H1 (cell line): ENCODE measurements around the gene GNA12. TPM values are rescaled to one million over a fixed set of nuclear protein-coding genes. Genes with fewer than 3 reads are reported as not detected.

Source experiments
- CTCF ChIA-PET: fragments of 300-600 bp; sonication (Branson Sonifier 250); formaldehyde crosslinking; loops from one replicate; lab custom pipeline; 2021; ENCODE audit not compliant: partially characterized antibody; lab: Charles Lee
- POLR2A ChIA-PET: fragments of 300-600 bp; sonication (Branson Sonifier 250); formaldehyde crosslinking; loops from one replicate; lab custom pipeline; 2021; ENCODE audit warnings: inconsistent platforms; ENCODE audit not compliant: partially characterized antibody; lab: Charles Lee
- DNase-seq, 2 experiments: peaks; one replicate each; pipeline versions ENCODE4 v3.0.0 to v3.0.0-alpha.2; 2010 to 2022; ENCODE audit warnings: low spot score in 2 of 2, low read depth in 1 of 2, mixed read lengths in 1 of 2
- FAIRE-seq: peaks from 2 replicates; lab custom pipeline; 2011; peaks lifted over from hg19 to GRCh38; lab: Jason Lieb, UNC
- H2AFZ ChIP-seq: 2 replicates; pipeline ENCODE4 v1.8.1; 2012; ENCODE audit warnings: low read length, inconsistent platforms
- H2AK5ac ChIP-seq: 2 replicates; pipeline ENCODE4 v1.6.1; 2013; ENCODE audit warnings: low read depth, low read length
- H2BK120ac ChIP-seq: replicated peaks from 2 replicates; pipeline ENCODE3; 2013; ENCODE audit warnings: low read depth, low read length, inconsistent platforms
- H2BK12ac ChIP-seq: 2 replicates; pipeline ENCODE4 v1.6.1; 2013; ENCODE audit warnings: low read depth, low read length
- H2BK15ac ChIP-seq: 2 replicates; pipeline ENCODE4 v1.6.1; 2013; ENCODE audit warnings: low read length
- H2BK20ac ChIP-seq: 2 replicates; pipeline ENCODE4 v1.6.1; 2013; ENCODE audit warnings: low read length
- H2BK5ac ChIP-seq: 2 replicates; pipeline ENCODE4 v1.6.1; 2013; ENCODE audit warnings: low read depth, low read length
- H3K14ac ChIP-seq: 2 replicates; pipeline ENCODE4 v1.6.1; 2013; ENCODE audit warnings: inconsistent platforms; ENCODE audit not compliant: insufficient read length
- H3K18ac ChIP-seq: 2 replicates; pipeline ENCODE4 v1.6.1; 2013; ENCODE audit warnings: low read length; ENCODE audit errors: extremely low read depth
- H3K23ac ChIP-seq: 2 replicates; pipeline ENCODE4 v1.6.1; 2013; ENCODE audit warnings: inconsistent platforms; ENCODE audit not compliant: insufficient read length
- H3K23me2 ChIP-seq: 2 replicates; pipeline ENCODE4 v1.6.1; 2013; ENCODE audit warnings: low read depth, low read length
- H3K27ac ChIP-seq: 2 replicates; pipeline ENCODE4 v1.6.1; 2011; ENCODE audit warnings: low read depth, low read length, inconsistent platforms
- H3K27me3 ChIP-seq, 4 experiments: replicated peaks in 1 of 4; 1 replicate in 1 of 4; 2 replicates in 3 of 4; pipeline versions ENCODE4 v1.6.1 to v1.8.1; 2011 to 2013; ENCODE audit warnings: low read length in 3 of 4, mild to moderate bottlenecking in 3 of 4, inconsistent platforms in 2 of 4, mixed read lengths in 2 of 4, moderate library complexity in 1 of 4; ENCODE audit not compliant: control insufficient read depth in 3 of 4, insufficient read depth in 3 of 4; ENCODE audit errors: extremely low read depth in 1 of 4
- H3K36me3 ChIP-seq, 4 experiments: 2 replicates each; pipeline versions ENCODE4 v1.6.1 to v1.8.1; 2011 to 2013; ENCODE audit warnings: mild to moderate bottlenecking in 4 of 4, low read length in 3 of 4, moderate library complexity in 2 of 4, control low read depth in 1 of 4, inconsistent platforms in 1 of 4; ENCODE audit not compliant: insufficient read depth in 4 of 4, control insufficient read depth in 2 of 4
- H3K4ac ChIP-seq: replicated peaks from 2 replicates; pipeline ENCODE3; 2013; ENCODE audit warnings: low read length, low read depth, mixed read lengths, inconsistent platforms; ENCODE audit not compliant: insufficient read length
- H3K4me1 ChIP-seq, 4 experiments: replicated peaks in 1 of 4; 1 replicate in 1 of 4; 2 replicates in 3 of 4; pipeline versions ENCODE4 v1.6.1 to v1.8.1; 2011 to 2013; ENCODE audit warnings: low read length in 3 of 4, inconsistent platforms in 2 of 4, mixed read lengths in 1 of 4; ENCODE audit not compliant: insufficient read depth in 4 of 4, control insufficient read depth in 3 of 4
- H3K4me2 ChIP-seq, 2 experiments: 2 replicates each; pipeline versions ENCODE4 v1.6.1 to v1.8.1; 2011 to 2013; ENCODE audit warnings: low read depth in 2 of 2, low read length in 2 of 2, control low read depth in 1 of 2, inconsistent platforms in 1 of 2, mild to moderate bottlenecking in 1 of 2; ENCODE audit not compliant: insufficient read depth in 1 of 2
- H3K4me3 ChIP-seq, 4 experiments: fragments of 200-600, 300-600 bp in 1 of 4; sonication (generic), shearing (Covaris generic), sonication (Bioruptor Twin) in 1 of 4; 2 replicates each; pipeline versions ENCODE4 v1.5.1 to v1.8.1; 2011 to 2016; ENCODE audit warnings: low read length in 4 of 4, low read depth in 3 of 4, control low read depth in 2 of 4, inconsistent platforms in 2 of 4, mild to moderate bottlenecking in 2 of 4, mixed read lengths in 1 of 4, moderate library complexity in 1 of 4; ENCODE audit not compliant: insufficient read depth in 2 of 4; ENCODE audit errors: extremely low read depth in 1 of 4
- H3K56ac ChIP-seq: replicated peaks from 2 replicates; pipeline ENCODE3; 2013; ENCODE audit warnings: low read depth, mild to moderate bottlenecking, mixed read lengths, low read length, inconsistent platforms; ENCODE audit not compliant: insufficient read length
- H3K79me1 ChIP-seq: 2 replicates; pipeline ENCODE4 v1.6.1; 2013; ENCODE audit warnings: low read depth, low read length, control low read depth
- H3K79me2 ChIP-seq, 2 experiments: 2 replicates each; pipeline versions ENCODE4 v1.6.1 to v1.8.1; 2012 to 2013; ENCODE audit warnings: low read length in 2 of 2, mild to moderate bottlenecking in 2 of 2, inconsistent platforms in 1 of 2; ENCODE audit not compliant: insufficient read depth in 2 of 2, control insufficient read depth in 1 of 2
- H3K9ac ChIP-seq, 4 experiments: replicated peaks in 1 of 4; 1 replicate in 1 of 4; 2 replicates in 3 of 4; pipeline versions ENCODE4 v1.6.1 to v1.8.1; 2011 to 2013; ENCODE audit warnings: low read depth in 3 of 4, low read length in 3 of 4, control low read depth in 2 of 4, mild to moderate bottlenecking in 2 of 4, moderate library complexity in 2 of 4, inconsistent platforms in 1 of 4; ENCODE audit errors: extremely low read depth in 1 of 4
- H3K9me3 ChIP-seq, 2 experiments: 2 replicates each; pipeline versions ENCODE4 v1.6.1 to v1.8.1; 2012 to 2013; ENCODE audit warnings: mild to moderate bottlenecking in 2 of 2, moderate library complexity in 2 of 2, control low read depth in 1 of 2, inconsistent platforms in 1 of 2, low read depth in 1 of 2, low read length in 1 of 2, mixed read lengths in 1 of 2; ENCODE audit not compliant: insufficient read depth in 2 of 2
- H4K20me1 ChIP-seq, 2 experiments: replicated peaks in 1 of 2; 2 replicates each; pipeline versions ENCODE3 to v1.8.1; 2011 to 2013; ENCODE audit warnings: inconsistent platforms in 2 of 2, low read length in 2 of 2, mild to moderate bottlenecking in 1 of 2; ENCODE audit not compliant: insufficient read depth in 2 of 2, control insufficient read depth in 1 of 2
- H4K5ac ChIP-seq: 2 replicates; pipeline ENCODE4 v1.6.1; 2013; ENCODE audit warnings: low read length, low read depth, mixed read lengths, inconsistent platforms; ENCODE audit not compliant: insufficient read length
- H4K8ac ChIP-seq: 2 replicates; pipeline ENCODE4 v1.8.0; 2013; ENCODE audit warnings: mild to moderate bottlenecking, moderate library complexity, low read length, inconsistent platforms; ENCODE audit not compliant: insufficient read depth; ENCODE audit errors: extremely low read depth
- H4K91ac ChIP-seq: replicated peaks from 2 replicates; pipeline ENCODE3; 2013; ENCODE audit warnings: low read length, mixed read lengths, inconsistent platforms; ENCODE audit not compliant: insufficient read length
- HDAC2 ChIP-seq, 2 experiments: fragments of 300-600 bp in 1 of 2; sonication (generic) in 1 of 2; IDR thresholded peaks; 2 replicates each; pipeline ENCODE4 v1.6.1; 2011 to 2012; ENCODE audit warnings: low read depth in 2 of 2, low read length in 2 of 2, mild to moderate bottlenecking in 2 of 2, moderate library complexity in 2 of 2, borderline replicate concordance in 1 of 2, inconsistent platforms in 1 of 2
- WGBS, 2 experiments: shearing (Covaris generic) in 1 of 2; methylation state at CpG; one replicate each; pipeline versions ENCODE4 v1.1.6 to v1.1.7; 2013 to 2015; ENCODE audit warnings: low lambda C conversion rate in 2 of 2, mixed read lengths in 2 of 2, inconsistent platforms in 1 of 2, low coverage in 1 of 2, missing lambda C conversion rate in 1 of 2; ENCODE audit not compliant: insufficient replicate concordance in 2 of 2, insufficient coverage in 1 of 2, insufficient read length in 1 of 2; ENCODE audit errors: extremely low coverage in 1 of 2, missing lambda C conversion rate in 1 of 2; 5-methylcytosine and 5-hydroxymethylcytosine counted together
- polyA plus RNA-seq, 7 experiments: library from polyadenylated mRNA; depleted of rRNA in 3 of 7; stranded (reverse) in 5 of 7; unstranded in 2 of 7; fragments of >200 nt in 5 of 7; fragments of 200-250 nt in 2 of 7; gene quantifications; 1 replicate in 5 of 7; 2 replicates in 1 of 7; 4 replicates in 1 of 7; pipeline versions ENCODE4 v1.2.1 to v1.2.3, GENCODE V29; 2011 to 2013; ENCODE audit warnings: missing spikeins in 2 of 7, mixed read lengths in 2 of 7
- total RNA-seq: library from RNA; stranded (reverse); fragmentation: NEBNext Ultra II Directional; extraction: Animal tissue kit (Norgen Biotek cat#: 25700); gene quantifications from 2 replicates; pipeline ENCODE4 v1.2.1, GENCODE V29; 2021

Gene GNA12
- total and polyA plus RNA-seq, 2 of the 8 experiments (the other 6 are each of a cell fraction or from before 2014, with no cell fraction given): 96.5 to 109 TPM

- no peak overlapping the region for H3K56ac ChIP-seq
- peak overlapping the region; percentile 29 for H4K8ac ChIP-seq
- H3K9me3 ChIP-seq: no peaks in the 10 kb centered on the region
- H2BK5ac ChIP-seq: no peak overlapping the region
- no peak overlapping the region for H2AFZ ChIP-seq
- CTCF ChIA-PET: interaction anchor here (0.5 to 5.2 kb wide), 9 partner anchors 10 to 315 kb away, joined by 3 to 27 read pairs (median 4); no protein-coding TSS in a partner anchor
- no peak overlapping the region for H4K91ac ChIP-seq
- H2AK5ac ChIP-seq: no peak overlapping the region
- no peaks in the 10 kb centered on the region for H3K23me2 ChIP-seq
- no peak overlapping the region for H3K9ac ChIP-seq
- H4K20me1 ChIP-seq: peaks cover 3 to 15% of the 10 kb centered on the region in 2 experiments
- H3K4me2 ChIP-seq: no peak overlapping the region
- peaks cover 0 to 3% (median 1%) of the 10 kb centered on the region in 4 experiments; a peak in 1 of 7 replicates for H3K4me1 ChIP-seq
- H3K4ac ChIP-seq: no peak overlapping the region
- 91% methylated on average over 36 of the region's 37 CpGs; no CpG with 5 or more reads in 1 of the 2 experiments for WGBS, 2 experiments
- no peaks in the 10 kb centered on the region for H3K27me3 ChIP-seq
- no peak for FAIRE-seq
- no peak overlapping the region for H2BK15ac ChIP-seq
- H3K4me3 ChIP-seq: no peak overlapping the region
- POLR2A ChIA-PET: interaction anchor here (1.0 to 1.8 kb wide), 2 partner anchors 10 to 173 kb away, joined by 3 to 4 read pairs; no protein-coding TSS in a partner anchor
- H3K14ac ChIP-seq: no peak overlapping the region
- peaks cover 15% of the 10 kb centered on the region; the same call in 1 of the 2 replicates for H3K79me1 ChIP-seq
- no peak overlapping the region for H2BK12ac ChIP-seq
- no peak overlapping the region for H3K27ac ChIP-seq
- no peak overlapping the region for H4K5ac ChIP-seq
- no peak overlapping the region for H3K18ac ChIP-seq
- DNase-seq: no peak
- H3K36me3 ChIP-seq: peaks cover 7 to 24% (median 16%) of the 10 kb centered on the region in 4 experiments
- no peak overlapping the region for H2BK20ac ChIP-seq
- H3K23ac ChIP-seq: no peak overlapping the region
- H2BK120ac ChIP-seq: no peak overlapping the region
- H3K79me2 ChIP-seq: peaks cover 0 to 30% of the 10 kb centered on the region in 2 experiments; a peak in 2 of 4 replicates
- TF ChIP-seq HDAC2 (IDR thresholded peaks at IDR 0.05; ENCODE audit: borderline replicate concordance in 1 of 2, low read depth in 2 of 2, low read length in 2 of 2): no peak
These were observed 114.8 kb downstream of the GNA12 start for GRCh38 chr7:2729031-2729892.
